GM21737 (cell line): ENCODE results near the gene BACH2.
A peak's percentile ranks its signal among the peaks of the same experiment; 100 is the strongest.
"Not testable (repeated sequence)": the region's sequence is repeated elsewhere in the genome, so short reads cannot be mapped to it uniquely, and the experiment has no call there.

ENCODE experiments used
- ATAC-seq: cut with Tn5 transposase; IDR thresholded peaks from one replicate; pipeline ENCODE4 v1.9.1; 2021; ENCODE audit warnings: mild to moderate bottlenecking, moderate library complexity; ENCODE audit not compliant: unreplicated experiment

BACH2 gene

DNA sequence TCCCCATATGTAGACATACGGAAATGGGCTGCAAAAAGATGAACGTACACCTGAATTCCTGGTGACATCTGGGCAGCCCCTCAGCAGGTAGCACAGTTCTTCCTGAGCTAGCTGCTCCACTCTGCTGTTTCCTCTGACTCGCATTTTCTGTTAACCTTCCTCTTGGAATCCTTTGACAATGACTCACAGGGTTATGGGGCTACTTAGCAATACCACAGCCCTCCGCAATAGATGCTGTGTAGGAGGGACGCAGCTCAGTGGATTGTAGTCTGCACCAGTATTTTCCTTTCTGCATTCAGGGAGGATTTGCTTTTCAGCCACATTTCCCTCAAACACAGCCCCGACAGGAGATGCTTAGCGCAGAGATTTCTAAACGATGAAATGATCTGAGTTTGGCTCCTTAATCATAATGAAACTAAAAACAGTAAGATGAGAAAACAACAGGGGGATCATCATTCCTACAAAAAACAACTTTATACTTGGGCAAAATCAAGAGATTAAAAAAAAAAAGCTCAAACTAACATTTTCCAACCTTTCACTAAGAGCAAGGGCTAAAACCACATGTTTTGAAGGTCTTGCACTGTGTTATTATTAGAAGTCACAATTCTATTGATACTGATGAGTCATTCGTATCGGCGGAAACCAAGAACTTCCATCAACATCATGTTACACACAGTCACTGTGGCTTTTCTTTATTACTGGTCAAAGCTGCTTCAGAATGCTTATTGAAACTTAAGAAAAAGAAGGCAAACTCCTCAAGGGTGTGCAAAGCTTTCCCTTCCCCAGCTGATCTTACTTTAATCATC lies 12.2 kb downstream of the BACH2 start:
- ATAC-seq, result peak; percentile 53

DNA sequence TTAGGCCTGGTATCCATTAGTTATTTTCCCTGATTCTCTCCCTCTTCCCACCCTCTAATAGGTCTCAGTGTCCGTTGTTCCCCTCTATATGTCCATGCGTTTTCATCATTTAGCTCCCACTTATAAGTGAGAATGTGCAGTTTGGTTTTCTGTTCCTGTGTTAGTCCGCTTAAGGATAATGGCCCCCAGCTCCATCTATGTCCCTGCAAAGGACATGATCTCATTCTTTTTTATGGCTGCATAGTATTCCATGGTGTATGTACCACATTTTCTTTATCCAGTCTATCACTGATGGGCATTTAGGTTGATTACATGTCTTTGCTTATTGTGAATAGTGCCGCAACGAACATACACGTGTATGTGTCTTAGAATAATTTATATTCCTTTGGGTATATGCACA lies 14.4 kb downstream of the BACH2 start:
- ATAC-seq, result not testable (repeated sequence)

- no peak for ATAC-seq
Measured at GRCh38 chr6:90278129-90278528, 18.5 kb downstream of the BACH2 start.

DNA sequence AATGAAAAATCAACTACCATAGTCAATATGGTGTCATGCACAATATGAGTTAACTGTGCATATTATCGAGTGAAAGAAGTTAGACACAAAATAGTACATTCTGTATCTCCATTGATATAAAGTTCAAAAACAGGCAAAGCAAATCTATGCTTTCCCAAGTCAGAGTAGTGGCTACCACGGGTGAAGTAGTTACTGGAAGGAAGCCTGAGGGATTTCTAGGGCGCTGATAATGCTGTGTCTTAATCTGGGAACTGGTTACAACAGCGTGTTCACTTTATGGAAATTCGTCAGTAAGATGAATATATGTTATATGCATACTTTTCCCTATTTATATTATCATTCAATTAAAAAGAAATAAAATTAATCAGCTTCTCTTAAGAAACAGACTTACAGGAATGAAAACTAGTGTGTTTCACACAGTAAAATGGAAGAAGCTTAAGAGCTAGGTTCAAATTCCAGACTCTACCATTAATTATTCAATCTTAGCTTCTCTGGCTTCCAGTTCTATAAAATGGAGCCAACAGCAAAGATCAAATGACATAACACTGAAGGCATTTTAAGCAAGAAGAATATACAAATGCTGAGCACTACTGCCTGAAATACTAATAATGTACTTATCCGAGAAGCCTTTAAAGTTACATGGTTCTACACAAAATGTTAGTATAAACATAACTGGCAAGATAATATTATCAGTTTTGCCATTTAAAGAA lies 19.2 kb downstream of the BACH2 start:
- ATAC-seq, result no peak

GRCh38 chr6:90274451-90275030 lies 22.1 kb downstream of the BACH2 start:
- no peak for ATAC-seq

- no peak for ATAC-seq
Measured at GRCh38 chr6:90273863-90274262, 22.8 kb downstream of the BACH2 start.

GRCh38 chr6:90272895-90273294 lies 23.7 kb downstream of the BACH2 start:
- ATAC-seq, result no peak

DNA sequence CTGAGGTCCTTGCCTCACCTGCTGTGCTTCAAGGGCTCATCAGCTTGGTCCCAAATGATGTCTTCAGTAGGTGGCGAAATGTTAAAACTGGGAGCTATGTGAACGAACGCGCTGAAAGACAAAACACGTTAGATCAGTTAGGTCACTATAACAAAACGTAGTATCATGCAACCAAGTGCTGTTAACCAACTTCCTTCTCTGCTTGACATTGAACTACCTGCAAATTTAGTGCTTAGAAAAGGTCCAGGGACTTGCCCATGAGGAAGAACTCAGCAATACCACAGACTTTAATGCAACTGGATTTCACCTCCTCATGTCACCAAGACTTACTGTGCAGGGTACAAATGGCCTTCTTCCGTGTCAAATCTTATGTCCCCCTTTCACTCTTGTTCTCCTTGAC lies 24.8 kb downstream of the BACH2 start:
- no peak for ATAC-seq

DNA sequence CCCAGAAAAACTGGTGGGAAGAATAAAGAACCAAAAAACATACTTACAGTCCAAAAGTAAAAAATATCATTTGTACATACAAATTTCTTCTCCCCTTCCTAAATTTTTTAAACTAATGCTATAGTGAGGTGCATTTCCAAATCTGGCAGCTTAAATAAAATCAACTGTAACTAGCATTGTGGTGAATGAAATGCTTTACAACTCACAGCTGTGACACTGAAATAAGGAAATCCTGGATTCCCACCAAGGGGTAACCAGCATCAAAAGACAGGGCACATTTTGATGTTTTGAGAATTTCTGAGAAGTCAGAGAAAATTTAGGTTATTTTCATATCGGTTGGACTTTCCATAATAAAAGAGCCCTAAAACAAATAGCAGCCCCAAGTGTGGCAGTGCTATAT lies 27.3 kb downstream of the BACH2 start:
- no peak for ATAC-seq

- no peak for ATAC-seq
Measured at GRCh38 chr6:90268178-90268577, 28.5 kb downstream of the BACH2 start.

GRCh38 chr6:90266905-90267621 lies 29.6 kb downstream of the BACH2 start:
- no peak for ATAC-seq

GRCh38 chr6:90264561-90264960 lies 32.1 kb downstream of the BACH2 start:
- no peak for ATAC-seq

DNA sequence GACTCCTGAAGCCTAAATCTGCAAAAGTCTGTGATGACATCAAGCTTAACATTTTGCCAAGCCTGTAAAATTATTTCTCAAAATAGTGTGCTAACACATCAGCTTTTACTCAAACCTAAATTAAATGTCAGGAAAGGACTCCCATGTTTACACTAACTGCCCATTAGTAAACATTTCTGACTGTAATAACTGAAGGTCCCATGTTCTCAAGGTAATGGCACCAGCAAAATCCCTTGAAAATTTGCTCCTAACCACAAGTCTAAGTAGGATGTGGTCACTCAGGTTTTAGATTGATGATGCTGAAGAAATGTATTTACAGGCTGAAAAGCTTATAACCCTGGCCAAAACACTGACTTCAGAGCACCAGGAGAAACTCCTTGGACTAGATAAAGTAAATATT lies 33.0 kb downstream of the BACH2 start:
- ATAC-seq, result no peak

GRCh38 chr6:90261801-90262200 lies 34.8 kb downstream of the BACH2 start:
- ATAC-seq, result no peak

DNA sequence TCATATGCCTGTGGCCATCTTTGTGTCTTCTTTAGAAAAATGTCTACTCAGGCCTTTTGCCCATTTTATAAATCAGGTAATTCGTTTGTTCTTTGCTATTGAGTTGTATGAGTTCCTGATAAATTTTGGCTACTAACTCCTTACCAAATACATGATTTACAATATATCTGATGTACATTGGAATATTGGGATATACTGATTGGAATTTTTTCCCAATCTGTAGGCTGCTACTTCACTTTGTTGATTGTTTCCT lies 39.2 kb downstream of the BACH2 start:
- ATAC-seq, result no peak

- no peak for ATAC-seq
Measured at GRCh38 chr6:90256698-90257485, 39.8 kb downstream of the BACH2 start.

DNA sequence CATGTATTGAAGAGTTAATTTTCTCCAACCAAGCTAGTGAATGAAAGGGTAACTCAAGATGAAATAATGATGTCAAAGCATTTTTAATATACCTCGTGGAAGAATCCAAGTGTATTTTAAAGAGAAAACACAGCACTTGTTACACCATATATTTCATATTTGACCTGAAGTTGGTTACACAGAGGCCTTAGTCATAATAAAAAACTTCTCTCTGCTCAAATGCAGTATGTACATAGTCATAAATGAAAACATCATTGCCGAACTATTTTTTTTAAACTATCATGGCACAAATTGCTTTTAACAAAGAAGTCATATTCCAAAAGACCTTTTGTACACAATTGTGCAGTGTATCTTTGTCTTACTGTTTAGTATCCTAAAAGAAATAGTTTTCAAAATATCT lies 43.0 kb downstream of the BACH2 start:
- ATAC-seq, result no peak

DNA sequence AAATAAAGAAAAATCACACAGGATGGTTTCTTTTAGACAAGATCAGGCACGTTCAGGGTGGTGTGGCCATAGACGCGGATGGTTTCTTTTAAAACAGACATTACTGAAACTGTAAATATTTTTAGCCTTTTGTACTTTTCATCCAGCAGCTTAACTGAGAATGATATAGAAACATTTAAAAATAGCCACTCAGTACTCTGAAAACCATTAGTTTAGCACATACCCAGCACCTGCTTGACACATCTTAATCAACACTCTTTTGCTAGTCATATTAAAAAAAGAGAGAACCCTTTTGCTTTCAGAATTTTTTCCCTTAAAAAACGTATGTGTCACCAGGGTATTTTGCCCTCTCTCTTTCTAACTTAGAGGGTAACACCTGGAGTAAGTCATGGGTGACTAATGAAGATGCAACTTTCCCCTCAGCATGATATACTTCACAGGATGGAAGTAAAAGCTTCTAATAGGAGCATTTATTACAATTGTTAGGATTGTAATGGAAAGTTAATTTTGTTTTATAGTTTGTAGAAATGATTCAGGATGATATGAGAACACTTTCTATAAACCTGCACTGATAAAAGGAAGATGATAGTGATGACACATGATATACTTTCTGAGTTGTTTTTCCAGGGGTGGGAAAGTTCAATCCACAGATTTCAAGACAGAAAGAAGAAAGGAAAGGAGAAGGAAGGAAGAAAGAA lies 45.2 kb downstream of the BACH2 start:
- ATAC-seq, result peak; percentile 86

- no peak for ATAC-seq
Measured at GRCh38 chr6:90250405-90250804, 46.2 kb downstream of the BACH2 start.

- no peak for ATAC-seq
Measured at GRCh38 chr6:90249458-90249857, 47.2 kb downstream of the BACH2 start.
